HG03432 (cell line): Measurements from ENCODE around the gene KIAA1755.

ENCODE experiments used
- ATAC-seq: cut with Tn5 transposase; IDR thresholded peaks from one replicate; pipeline ENCODE4 v1.9.1; 2021; ENCODE audit warnings: mild to moderate bottlenecking, moderate library complexity; ENCODE audit not compliant: unreplicated experiment

Gene KIAA1755

DNA sequence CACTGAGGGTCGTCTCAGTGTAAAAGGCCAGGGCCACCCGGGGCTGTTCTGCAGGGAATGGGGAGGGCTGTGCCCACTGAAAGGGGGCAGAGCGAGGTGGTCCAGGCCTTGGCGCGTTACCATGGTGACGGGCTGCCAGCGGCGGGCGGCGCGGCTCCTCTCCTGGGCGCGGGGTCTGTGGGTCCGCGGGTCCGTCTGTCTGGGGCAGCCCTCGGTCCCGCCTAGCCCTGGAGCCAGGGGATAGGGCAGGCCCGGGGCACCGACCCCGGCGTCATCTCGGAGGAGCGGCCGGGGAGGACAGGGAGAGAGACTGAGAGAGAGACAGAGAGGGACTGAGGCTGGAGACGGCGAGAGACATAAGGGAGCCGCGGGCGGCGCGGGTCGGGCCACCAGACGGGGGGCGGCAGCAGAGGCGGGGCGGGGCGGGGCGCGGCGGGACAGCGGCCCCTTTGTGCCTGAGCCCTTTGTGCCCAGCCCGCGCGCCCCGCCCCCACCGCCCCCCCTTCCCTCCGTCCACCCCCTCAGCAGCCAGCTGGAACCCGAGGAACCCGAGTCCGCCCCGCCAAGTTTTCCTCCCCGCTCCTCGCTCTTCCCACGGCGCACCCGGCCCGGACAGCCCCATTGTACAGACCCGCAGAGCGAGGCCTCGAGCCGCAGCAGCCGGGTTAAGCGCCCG is at the start of gene KIAA1755:
KIAA1755 (minus strand) TSS at position 358 of the 676 bp plus-strand sequence; CDS start at position 123, 235 bp downstream.
- ATAC-seq, result no peak

DNA sequence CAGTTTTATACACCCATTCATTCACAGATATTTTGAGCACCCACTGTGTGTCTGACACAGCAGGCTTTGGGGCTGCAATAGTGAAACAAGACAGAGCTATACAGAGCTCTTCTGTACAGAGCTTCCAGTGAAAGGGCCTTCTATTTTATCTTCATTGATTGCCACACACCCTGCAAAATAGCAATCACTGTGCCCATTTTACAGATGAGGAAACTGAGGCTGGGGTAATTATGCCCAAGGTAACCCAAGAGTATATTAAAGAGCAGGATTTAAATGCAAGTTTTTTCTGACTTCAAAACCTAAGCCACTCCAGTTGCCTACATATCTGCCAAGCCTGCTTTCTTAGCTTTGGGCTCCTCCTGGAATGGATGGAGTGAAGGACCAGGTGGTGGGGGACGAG is 47.9 kb upstream of the KIAA1755 start:
- no peak for ATAC-seq

DNA sequence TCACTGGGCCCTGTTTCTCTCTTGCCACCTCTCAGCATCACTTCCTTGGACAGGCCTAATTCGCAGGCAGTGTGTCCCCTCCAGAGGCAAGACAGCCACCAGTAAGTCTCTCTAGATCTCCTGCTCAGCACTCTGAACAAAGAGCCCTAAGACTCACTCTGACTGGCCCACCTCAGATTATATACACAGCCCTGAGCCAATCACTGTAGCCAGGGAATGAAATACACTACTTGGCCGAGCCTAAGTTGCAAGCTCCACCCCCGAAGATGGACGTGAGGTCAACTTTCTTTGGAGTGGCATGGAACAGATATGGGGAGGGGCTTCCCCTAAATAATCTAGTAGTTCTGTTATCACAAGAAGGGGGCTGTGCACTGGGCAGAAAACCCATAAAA is 47.5 kb upstream of the KIAA1755 start:
- ATAC-seq, result no peak

DNA sequence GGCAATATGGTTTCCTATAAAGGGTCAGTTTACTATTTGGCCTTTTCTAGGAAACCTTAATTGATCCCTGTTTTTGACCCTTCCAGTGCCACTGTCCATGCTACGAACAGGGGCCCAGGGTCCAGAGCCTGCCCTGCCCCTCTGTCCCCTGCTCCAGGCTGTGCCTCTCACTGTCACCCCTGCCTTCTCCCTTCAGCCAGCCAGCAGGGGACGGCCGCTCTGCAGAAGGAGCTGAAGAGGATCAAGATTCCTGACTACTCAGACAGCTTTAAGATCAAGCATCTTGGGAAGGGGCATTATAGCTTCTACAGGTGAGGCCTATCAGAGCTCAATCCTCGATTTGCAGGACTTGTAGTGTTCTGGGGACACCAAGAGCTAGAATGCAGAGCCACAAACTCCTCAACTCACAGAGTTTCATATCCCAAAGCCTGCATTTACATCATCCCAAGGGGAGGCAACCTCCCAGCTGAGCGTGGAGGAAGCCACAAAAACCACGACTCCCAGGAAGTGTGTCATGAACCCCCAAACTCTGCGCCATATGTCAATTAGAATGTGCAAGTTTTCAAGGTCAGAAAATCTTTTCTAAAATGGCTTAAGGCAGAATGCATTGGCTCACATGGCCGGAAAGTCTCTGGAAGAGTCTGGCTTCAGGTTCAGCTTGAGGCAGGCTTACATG is 47.0 kb upstream of the KIAA1755 start:
- no peak for ATAC-seq

DNA sequence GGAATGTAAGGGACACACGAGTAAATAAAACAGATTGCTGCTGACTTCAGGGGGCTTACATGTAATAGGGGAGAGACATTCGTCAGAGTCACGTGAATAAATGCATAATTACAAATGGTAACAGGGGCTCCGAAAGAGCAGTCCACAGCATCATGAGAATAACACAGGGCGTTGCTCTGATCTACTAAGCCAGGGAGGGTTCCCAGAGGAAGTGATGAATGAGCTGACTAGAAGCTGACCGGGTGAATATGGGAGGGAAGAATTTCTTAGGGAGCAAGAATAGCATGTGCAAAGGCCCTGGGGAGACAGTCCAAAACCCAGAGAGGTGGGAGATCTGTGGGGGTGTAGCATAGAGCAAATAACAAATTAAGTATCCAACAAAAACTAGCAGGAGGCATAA is 45.8 kb upstream of the KIAA1755 start:
- no peak for ATAC-seq

GRCh38 chr20:38305541-38305940 is 45.0 kb upstream of the KIAA1755 start:
- ATAC-seq, result no peak

GRCh38 chr20:38304845-38305447 is 44.4 kb upstream of the KIAA1755 start:
- no peak for ATAC-seq

- no peak for ATAC-seq
Measured at GRCh38 chr20:38303908-38304379, 43.4 kb upstream of the KIAA1755 start, which contains the start of gene BPI. TSS of gene BPI (plus strand) at chr20:38304156. CDS start at chr20:38304224, 68 bp downstream.

DNA sequence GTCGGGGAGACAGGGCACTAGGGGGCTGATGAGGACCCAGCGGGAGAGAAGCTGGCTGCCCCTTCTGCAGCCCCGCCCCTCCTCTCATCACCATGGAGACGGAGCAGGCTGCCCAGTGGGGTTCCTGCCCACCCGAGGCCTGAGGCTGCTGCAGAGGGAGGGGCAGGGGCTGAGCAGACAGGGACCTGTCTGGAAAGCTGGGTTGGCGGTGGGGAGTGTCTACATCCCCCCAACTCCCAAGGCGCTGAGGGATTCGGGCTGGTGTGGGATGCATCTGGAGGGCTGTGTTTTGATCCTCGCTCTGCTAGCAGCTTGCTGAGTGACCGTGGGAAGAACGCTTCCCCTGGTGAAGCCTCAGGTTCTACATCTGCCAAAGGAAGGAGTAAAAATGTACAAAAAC is 42.3 kb upstream of the KIAA1755 start:
- ATAC-seq, result no peak

DNA sequence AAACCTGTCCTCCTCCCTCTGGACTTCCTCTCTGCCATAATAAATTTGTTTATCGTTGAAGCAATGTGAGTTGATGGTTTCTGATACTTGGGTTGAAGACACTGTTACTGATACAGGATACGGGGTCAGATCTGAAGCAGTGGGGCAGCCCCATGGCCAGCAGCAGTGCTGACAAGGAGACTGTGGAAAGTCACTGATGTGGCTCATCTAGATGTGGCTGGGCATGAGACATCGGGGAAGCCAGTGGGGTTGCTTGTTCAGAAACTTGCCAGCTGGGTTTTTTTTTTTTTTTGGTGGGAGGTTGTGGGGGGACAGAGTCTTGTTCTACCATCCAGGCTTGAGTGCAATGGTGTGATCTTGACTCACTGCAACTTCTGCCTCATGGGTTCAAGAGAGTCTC is 40.8 kb upstream of the KIAA1755 start:
- no peak for ATAC-seq

DNA sequence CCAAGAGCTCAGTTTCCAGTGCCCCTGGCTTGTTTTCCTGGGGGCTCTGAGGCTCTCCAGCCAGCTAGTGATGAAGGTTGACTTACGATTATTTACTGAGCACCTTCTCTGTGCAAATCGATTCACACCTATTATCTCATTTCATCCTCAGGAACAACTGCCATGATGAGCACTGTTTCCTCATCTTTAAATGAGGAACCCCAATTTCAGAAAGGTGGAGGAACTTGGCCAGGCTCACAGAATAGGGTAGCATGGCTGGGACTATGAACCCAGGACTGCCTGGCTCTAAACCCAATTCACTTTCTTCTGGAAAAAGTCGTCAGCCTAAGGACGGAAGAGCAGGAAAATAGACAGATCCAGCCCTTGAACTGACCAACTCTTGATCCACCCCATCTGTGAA is 39.9 kb upstream of the KIAA1755 start:
- ATAC-seq, result no peak

DNA sequence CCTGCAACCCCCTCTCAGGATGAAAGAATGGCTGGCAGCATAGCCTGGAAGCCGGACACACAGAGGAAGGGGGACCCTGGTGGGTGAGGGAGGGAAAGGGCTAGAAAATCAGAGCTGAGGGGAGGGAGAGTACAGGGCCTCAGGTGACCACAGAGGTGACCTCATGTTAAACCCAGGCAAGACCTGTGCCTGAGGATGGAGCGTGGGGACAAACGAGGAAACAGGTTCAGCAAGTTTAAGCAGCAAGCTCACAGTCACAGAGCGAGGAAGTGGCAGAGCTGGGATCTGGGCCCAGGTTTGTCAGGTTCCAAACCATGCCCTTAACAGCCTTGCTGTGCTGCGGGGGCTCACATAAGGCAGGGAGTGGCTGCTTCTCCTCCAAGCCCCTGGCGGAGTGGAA is 39.4 kb upstream of the KIAA1755 start:
- no peak for ATAC-seq

DNA sequence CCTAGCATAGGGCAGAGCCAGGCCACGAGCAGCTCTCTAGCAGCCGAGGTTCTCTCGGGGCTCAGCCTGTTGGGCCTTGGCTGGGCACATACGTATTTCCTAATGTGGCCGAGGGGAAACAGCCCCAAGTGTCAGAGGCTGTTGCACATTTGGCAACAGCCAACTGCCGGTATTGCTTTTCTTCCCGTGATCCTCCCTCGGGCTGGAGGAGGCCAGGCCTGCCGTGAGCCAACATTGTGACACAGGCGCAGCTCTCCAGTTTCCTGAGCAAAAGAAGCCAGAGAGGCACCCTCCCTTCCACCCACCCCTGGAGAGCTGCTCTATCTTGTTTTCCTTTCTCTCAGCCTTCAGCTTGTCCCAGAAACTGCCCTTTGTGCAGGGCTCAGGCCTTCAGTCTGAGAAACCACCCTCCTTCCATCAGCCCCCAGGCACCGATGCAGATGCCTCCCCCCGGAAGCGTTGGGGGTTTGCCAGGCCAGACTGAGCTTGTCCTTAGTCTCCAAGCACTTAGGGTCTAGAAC is 38.3 kb upstream of the KIAA1755 start:
- ATAC-seq, result no peak

DNA sequence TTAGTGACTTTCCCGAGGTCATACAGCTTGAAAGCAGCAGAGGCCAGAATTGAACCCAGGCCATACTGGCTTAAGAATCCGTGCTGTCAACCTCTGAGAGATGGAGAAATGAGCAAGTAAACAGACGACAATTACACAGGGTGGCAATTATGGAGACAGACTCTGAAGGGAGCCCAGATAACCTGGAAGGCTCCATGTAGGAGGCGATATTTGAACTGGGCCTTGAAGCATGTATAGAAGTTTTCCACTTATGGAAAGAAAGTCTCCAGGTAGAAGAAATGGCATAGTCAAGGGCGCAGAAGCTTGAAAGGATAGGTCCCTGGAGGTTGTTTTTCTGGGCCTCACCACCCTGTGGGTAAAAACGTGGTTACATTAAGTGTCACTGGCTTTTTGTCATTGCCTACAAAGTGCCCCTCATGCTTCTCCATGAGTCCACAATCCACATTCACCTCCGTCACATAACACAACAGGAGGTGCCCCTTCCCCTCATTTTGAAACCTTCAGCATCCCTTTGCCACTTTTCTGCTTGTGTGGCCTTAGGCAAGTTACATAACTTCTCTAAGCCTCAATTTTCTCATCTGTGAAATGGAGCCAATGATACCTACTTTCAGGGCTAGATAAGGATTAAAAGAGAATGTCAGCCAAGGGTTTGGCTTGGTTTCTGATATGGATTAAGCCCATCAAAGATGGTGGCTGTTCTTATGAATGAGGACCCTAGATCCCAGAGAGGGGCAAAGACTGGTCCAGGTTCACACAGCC is 37.6 kb upstream of the KIAA1755 start:
- no peak for ATAC-seq

DNA sequence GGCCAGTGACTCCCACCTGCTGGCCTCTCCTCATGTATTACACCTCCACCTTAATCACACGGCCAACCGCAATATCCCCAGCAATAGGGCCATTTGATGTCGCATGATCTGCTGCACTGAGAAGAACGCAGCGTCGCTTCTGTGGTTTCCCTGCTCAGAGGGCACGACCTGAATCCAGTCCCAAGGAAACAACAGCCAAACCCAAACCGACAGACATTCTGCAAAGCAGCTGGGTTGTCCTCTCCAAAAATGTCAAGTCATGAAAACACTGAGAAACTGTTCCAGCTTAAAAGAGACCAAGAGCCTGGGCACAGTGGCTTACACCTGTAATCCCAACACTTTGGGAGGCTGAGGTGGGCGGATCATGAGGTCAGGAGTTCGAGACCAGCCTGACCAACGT is 35.9 kb upstream of the KIAA1755 start:
- no peak for ATAC-seq

DNA sequence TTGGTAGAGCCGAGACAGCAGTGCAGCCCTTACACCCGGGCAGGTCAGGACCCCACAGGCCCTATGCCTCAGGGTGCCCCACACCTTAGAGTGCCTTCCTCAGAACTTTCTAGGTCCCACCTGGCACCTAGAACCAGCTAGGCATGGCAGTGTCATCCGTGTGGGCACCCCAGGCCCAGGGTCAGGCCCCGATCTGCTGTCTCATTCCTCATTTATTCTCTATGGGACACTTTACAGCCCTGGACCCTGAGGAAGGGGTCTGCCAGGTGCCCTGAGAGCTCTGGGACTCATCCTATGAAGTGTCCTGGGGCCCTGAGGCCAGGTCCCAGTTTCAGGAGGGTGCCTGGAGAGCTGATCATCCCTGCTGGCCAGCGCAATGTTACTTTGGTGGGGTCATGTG is 35.3 kb upstream of the KIAA1755 start:
- ATAC-seq, result no peak

DNA sequence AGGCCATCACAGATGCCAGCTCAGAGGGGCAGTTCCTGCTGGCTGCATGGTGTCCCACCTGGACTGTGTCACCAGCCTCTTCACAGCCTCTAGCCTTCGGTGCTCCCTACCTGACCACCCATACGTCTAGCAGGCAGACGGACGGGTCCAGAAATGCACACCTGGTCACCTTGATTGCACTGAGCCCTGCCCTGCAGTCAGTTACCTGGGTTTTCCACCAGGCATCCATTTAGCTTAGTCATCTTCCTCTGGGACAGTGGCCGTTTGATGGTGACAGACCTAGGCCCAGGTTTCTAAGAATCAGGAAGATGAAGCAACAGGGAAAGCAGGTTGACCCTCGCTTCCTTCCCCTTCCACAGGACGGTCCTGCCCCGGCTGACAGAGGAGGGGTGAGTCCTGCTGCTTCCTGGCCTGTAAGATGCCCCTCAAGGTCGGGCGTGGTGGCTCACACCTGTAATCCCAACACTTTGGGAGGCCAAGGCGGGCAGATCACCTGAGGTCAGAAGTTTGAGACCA is 33.6 kb upstream of the KIAA1755 start:
- ATAC-seq, result no peak

DNA sequence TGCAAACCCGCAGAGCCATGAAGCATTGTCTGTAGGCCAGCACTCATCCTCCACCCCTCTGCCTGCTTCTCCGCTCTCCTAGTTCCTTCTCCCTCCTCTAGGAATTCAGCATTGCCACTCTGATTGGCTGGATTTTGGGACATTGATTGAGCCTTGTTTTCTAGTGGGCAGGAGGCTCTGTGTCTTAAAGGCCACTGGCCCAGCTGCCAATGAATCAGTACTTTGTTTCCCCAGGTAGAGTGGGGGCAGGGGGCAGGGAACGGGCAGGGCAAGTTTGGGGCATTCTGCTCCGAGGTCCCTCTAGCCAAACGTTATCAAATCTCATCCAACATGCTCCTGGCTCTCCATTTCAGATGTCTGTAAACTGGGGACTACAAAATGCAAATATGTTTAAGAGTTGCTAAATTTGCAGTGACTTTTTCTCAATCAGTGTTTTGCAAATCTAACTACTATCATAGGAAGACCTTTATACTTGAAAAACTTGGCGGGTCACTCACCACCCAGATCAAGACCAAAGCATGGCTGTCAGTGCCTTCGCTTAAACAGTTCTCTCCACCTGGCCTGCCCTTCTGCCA is 33.0 kb upstream of the KIAA1755 start:
- ATAC-seq, result no peak

- no peak for ATAC-seq
Measured at GRCh38 chr20:38291966-38292365, 31.4 kb upstream of the KIAA1755 start.
